ENCODE data around the gene LYL1. TPM values are rescaled to one million over a fixed set of nuclear protein-coding genes. Genes with fewer than 3 reads are reported as not detected.

The LYL1 gene
- total RNA-seq, 1 donor from 2014 or later: 27.2 TPM

DNA sequence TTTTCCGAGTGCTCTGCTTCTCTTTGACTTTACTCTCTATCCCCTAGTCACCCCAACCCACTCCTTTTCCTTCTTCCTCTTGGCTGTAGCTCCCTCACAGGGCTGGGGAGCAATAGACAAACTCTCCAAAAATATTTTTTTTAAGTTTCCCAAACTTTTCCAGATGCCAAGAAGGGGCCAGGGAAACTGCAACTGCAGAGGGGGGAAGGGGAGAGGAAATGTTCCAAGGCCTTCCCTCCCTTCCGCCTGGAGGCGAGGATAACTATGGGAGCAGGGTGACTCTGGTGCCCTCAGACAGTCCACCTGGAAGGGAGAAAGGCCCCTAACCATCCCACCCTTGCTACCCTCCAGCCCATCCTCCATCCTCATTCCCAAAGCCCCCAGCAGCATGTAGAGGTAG lies 49.4 kb downstream of the LYL1 start:
- Histone ChIP-seq H3K27ac (peak overlapping the region; percentile 92), H3K4me1 (peaks cover 83% of the 10 kb centered on the region), H3K27me3 (ENCODE audit: low read depth) (no peaks in the 10 kb centered on the region), H3K36me3 (no peaks in the 10 kb centered on the region), H3K9me3 (no peaks in the 10 kb centered on the region), H3K4me3 (no peak overlapping the region)
- ATAC-seq (no peak), DNase-seq (no peak)
- TF ChIP-seq, protein P1, sequence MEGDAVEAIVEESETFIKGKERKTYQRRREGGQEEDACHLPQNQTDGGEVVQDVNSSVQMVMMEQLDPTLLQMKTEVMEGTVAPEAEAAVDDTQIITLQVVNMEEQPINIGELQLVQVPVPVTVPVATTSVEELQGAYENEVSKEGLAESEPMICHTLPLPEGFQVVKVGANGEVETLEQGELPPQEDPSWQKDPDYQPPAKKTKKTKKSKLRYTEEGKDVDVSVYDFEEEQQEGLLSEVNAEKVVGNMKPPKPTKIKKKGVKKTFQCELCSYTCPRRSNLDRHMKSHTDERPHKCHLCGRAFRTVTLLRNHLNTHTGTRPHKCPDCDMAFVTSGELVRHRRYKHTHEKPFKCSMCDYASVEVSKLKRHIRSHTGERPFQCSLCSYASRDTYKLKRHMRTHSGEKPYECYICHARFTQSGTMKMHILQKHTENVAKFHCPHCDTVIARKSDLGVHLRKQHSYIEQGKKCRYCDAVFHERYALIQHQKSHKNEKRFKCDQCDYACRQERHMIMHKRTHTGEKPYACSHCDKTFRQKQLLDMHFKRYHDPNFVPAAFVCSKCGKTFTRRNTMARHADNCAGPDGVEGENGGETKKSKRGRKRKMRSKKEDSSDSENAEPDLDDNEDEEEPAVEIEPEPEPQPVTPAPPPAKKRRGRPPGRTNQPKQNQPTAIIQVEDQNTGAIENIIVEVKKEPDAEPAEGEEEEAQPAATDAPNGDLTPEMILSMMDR (IDR thresholded peaks at IDR 0.05): no peak
- intact Hi-C loops (cut with DNase I): no loop called here

DNA sequence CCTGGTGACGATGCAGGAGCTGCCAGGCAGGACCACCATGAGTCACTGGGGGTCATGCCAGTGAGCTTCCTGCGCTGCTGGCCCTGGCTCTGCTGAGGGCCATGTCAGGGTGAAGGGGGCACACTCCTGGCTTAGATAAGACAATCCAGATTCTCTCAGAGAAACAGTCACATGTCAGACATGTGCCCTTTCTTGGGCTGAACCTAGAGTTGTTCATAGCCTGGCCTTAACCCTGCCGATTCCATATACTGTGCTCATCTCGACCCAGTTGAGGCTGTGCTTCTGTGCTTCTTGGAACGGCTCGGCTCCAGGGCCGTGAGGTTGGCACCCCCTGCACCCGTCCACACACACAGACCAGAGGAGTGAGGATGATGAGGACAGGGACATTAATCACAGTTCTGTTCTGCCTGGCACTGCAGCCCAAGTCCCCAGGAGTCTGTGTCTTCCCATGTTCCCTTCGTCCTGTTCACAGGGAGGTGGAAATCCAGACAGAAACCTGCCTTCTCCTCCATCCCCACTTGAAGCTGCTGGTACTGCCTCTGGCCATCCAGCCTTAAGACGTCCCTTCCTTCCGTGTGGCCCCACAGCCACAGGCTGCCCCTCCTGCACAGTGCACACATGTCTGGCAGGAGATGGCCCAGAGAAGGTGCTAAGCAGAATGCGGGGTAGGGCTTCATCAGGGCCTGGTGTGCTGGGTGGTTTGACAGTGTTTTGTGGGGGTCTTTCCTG lies 50.0 kb downstream of the LYL1 start:
- intact Hi-C loops (cut with DNase I): no loop called here
- H3K4me3 ChIP-seq: peak overlapping the region; percentile 30
- H3K27me3 ChIP-seq (ENCODE audit: low read depth): no peaks in the 10 kb centered on the region
- peaks cover 82% of the 10 kb centered on the region for H3K4me1 ChIP-seq
- DNase-seq (peak; percentile 34), ATAC-seq (no peak)
- H3K27ac ChIP-seq: peak overlapping the region; percentile 92
- no peaks in the 10 kb centered on the region for H3K9me3 ChIP-seq
- TF ChIP-seq, protein P1 (IDR thresholded peaks at IDR 0.05): no peak
- H3K36me3 ChIP-seq: no peaks in the 10 kb centered on the region

DNA sequence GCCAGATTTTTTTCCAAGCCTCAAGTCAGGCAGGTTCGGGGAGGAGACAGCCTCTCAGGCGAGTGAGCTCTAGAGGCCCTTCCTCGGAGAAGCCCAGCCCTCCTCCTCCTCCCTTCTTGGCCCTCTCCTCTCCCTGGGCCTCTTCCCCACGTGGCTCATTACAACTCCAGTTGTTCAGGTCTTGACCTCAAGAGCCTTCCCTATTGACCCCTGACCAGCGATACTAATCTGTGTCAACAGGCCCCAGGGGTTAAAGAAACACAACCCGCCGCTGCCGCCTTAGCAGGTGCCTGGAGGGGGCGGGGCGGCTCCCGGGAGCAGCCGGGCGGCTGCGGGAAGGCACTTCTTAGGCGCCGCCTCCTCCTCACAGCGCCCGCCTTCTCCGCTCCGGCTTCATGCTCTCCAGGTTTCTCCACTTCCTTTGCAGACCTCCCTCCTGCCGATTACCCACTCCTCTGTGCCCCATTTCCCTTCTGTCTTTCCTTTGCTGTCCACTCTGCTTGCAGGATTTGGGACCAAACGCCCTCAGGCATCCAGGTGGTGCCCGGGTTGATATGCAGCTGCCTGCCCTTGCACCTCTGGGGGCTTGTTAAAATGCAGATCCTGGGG lies 51.0 kb downstream of the LYL1 start:
- Histone ChIP-seq H3K27ac (peak overlapping the region; percentile 92), H3K4me1 (peaks cover 79% of the 10 kb centered on the region), H3K27me3 (ENCODE audit: low read depth) (no peaks in the 10 kb centered on the region), H3K9me3 (no peaks in the 10 kb centered on the region), H3K36me3 (no peaks in the 10 kb centered on the region), H3K4me3 (peak overlapping the region; percentile 30)
- TF ChIP-seq, protein P1 (IDR thresholded peaks at IDR 0.05): no peak
- ATAC-seq: peak; percentile 79 to 80
- intact Hi-C loops (cut with DNase I): no loop called here
- DNase-seq: peak; percentile 90

DNA sequence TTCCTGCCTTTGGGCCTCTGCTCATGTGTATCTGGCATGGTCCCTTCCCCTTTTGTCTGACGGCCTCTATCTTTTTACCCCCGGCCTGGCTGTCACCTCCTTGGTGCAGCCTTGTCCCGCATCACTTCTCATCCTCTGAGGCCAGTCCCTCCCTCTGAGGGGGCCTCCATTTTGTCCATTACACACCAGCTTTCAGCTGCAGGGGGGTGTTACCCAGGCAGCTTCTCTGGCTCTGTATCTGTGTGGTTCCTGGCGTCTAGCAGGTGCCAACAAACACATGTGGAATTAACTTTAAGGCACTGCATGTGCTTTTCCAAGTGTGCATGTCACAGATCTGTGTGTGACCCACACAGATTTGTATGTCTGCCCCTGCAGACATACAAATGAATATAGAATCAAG lies 52.4 kb downstream of the LYL1 start:
- Histone ChIP-seq H3K27me3 (ENCODE audit: low read depth) (no peaks in the 10 kb centered on the region), H3K4me1 (peaks cover 79% of the 10 kb centered on the region), H3K9me3 (no peaks in the 10 kb centered on the region), H3K36me3 (peaks cover 6% of the 10 kb centered on the region), H3K27ac (peak overlapping the region; percentile 92), H3K4me3 (no peak overlapping the region)
- intact Hi-C loops (cut with DNase I): no loop called here
- no peak for ATAC-seq
- TF ChIP-seq, protein P1 (IDR thresholded peaks at IDR 0.05): no peak
- no peak for DNase-seq

Other genes starting within 250 kb of the LYL1 start
- gene DNASE2, start 221.4 kb downstream of the LYL1 start, total RNA-seq: 101 TPM
- 0.24 TPM for gene KLF1, start 215.7 kb downstream of the LYL1 start, total RNA-seq
- gene GCDH, start 211.7 kb downstream of the LYL1 start, total RNA-seq: 23.9 TPM
- gene SYCE2, start 183.6 kb downstream of the LYL1 start, total RNA-seq: not detected
- gene FARSA, start 169.1 kb downstream of the LYL1 start, total RNA-seq: 44.4 TPM
- 872 TPM for gene CALR, start 164.2 kb downstream of the LYL1 start, total RNA-seq
- 93.3 TPM for gene RAD23A, start 157.0 kb downstream of the LYL1 start, total RNA-seq
- 14.8 TPM for gene GADD45GIP1, start 145.6 kb downstream of the LYL1 start, total RNA-seq
- gene DAND5, start 133.3 kb downstream of the LYL1 start, total RNA-seq: 0.32 TPM
- gene NFIX, start 107.4 kb downstream of the LYL1 start, total RNA-seq: 146 TPM
- 29.3 TPM for gene TRMT1, start 13.9 kb upstream of the LYL1 start, total RNA-seq
- 35.2 TPM for gene NACC1, start 15.4 kb upstream of the LYL1 start, total RNA-seq
- gene STX10, start 47.5 kb upstream of the LYL1 start, total RNA-seq: 82.7 TPM
- gene IER2, start 47.6 kb upstream of the LYL1 start, total RNA-seq: 80.2 TPM